GM19240 (cell line): ENCODE measurements around the gene SYT8.
"Not testable (repeated sequence)": the region's sequence is repeated elsewhere in the genome, so short reads cannot be mapped to it uniquely, and the experiment has no call there.

Experiments
- DNase-seq: peaks from one replicate; pipeline ENCODE4 v3.0.0; 2011; ENCODE audit warnings: low spot score; ENCODE audit not compliant: insufficient read length

The SYT8 gene

GRCh38 chr11:1883346-1884302, 48.8 kb downstream of the SYT8 start:
- no peak for DNase-seq

GRCh38 chr11:1884303-1884700, 49.5 kb downstream of the SYT8 start:
- no peak for DNase-seq

- not testable (repeated sequence) for DNase-seq
Measured at GRCh38 chr11:1886551-1886950, 51.8 kb downstream of the SYT8 start.
